Glutamatergic neuron (in vitro differentiated cells): ENCODE data around the gene PTBP3. TPM values are rescaled to one million over a fixed set of nuclear protein-coding genes. Genes with fewer than 3 reads are reported as not detected.

Experiments
- DNase-seq: peaks from one replicate; pipeline ENCODE4 v3.0.0; 2022
- H3K27ac Mint-ChIP-seq: one replicate; pipeline ENCODE4 v1.8.0; 2020; ENCODE audit warnings: mild to moderate bottlenecking, mixed read lengths, inconsistent platforms; ENCODE audit not compliant: unreplicated experiment
- H3K27me3 Mint-ChIP-seq: one replicate; pipeline ENCODE4 v1.8.0; 2020; ENCODE audit warnings: mild to moderate bottlenecking, moderate library complexity, mixed read lengths, inconsistent platforms; ENCODE audit not compliant: unreplicated experiment
- H3K36me3 Mint-ChIP-seq: one replicate; pipeline ENCODE4 v1.8.0; 2020; ENCODE audit warnings: mild to moderate bottlenecking, mixed read lengths, inconsistent platforms; ENCODE audit not compliant: unreplicated experiment
- H3K4me1 Mint-ChIP-seq: one replicate; pipeline ENCODE4 v1.8.0; 2020; ENCODE audit warnings: mild to moderate bottlenecking, low read depth, mixed read lengths, inconsistent platforms; ENCODE audit not compliant: unreplicated experiment
- H3K4me3 Mint-ChIP-seq: one replicate; pipeline ENCODE4 v1.8.0; 2020; ENCODE audit warnings: mild to moderate bottlenecking, mixed read lengths, inconsistent platforms; ENCODE audit not compliant: unreplicated experiment
- H3K9me3 Mint-ChIP-seq: one replicate; pipeline ENCODE4 v1.8.0; 2020; ENCODE audit warnings: mild to moderate bottlenecking, moderate library complexity, mixed read lengths, inconsistent platforms; ENCODE audit not compliant: unreplicated experiment
- CTCF ChIP-seq: fragments of 200-600 bp; sonication (generic); IDR thresholded peaks from one replicate; pipeline ENCODE4 v1.5.0; 2021; ENCODE audit not compliant: partially characterized antibody, unreplicated experiment
- total RNA-seq: library from RNA; stranded (reverse); fragmentation: NEBNext Ultra II Directional; extraction: Animal tissue kit (Norgen Biotek cat#: 25700); gene quantifications from one replicate; pipeline ENCODE4 v1.2.1, GENCODE V29; 2021; ENCODE audit not compliant: unreplicated experiment

Gene PTBP3
- total RNA-seq, 1 donor from 2014 or later, result 48.6 TPM

DNA sequence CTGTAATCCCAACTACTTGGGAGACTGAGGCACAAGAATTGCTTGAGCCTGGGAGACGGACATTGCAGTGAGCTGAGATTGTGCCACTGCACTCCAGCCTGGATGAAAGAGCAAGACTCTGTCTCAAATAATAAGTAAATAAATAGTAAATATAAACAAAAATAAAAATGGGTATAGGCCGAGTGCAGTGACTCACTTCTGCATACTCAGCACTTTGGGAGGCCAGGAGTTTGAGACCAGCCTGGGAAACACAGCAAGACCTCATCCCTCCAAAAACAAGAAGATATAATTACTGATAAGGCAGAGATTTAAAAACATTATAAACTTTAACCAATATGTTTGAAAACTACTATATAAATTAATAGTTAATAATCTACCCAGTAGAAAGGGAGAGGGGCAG lies 120.5 kb downstream of the PTBP3 start:
- H3K27me3 Mint-ChIP-seq, result no peaks in the 10 kb centered on the region
- H3K27ac Mint-ChIP-seq, result no peak overlapping the region
- H3K9me3 Mint-ChIP-seq, result no peaks in the 10 kb centered on the region
- no peak for TF ChIP-seq CTCF
- no peak overlapping the region for H3K4me3 Mint-ChIP-seq
- H3K4me1 Mint-ChIP-seq, result no peaks in the 10 kb centered on the region
- peaks cover 4% of the 10 kb centered on the region for H3K36me3 Mint-ChIP-seq
- DNase-seq, result no peak

DNA sequence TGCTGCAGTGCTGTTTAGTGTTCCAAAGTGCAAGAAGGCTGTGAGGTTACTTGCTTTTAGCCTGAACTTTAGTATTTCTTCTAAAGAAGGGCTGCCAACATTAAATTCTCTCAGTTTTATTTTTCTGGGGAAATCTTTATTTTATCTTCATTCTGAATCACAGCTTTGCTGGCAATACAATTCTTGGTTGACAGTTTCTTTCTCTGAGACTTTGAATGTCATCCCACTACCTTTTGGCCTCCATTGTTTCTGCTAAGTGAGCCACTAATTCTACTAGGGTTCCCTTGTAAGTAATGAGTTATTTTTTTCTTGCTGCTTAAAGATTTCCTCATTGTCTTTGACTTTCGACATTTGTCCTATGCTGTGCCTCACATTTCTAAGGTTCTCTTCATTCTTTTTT lies 126.0 kb downstream of the PTBP3 start:
- Mint-ChIP-seq H3K27ac (no peak overlapping the region), H3K9me3 (peaks cover 4% of the 10 kb centered on the region), H3K36me3 (peaks cover 9% of the 10 kb centered on the region), H3K4me3 (no peak overlapping the region), H3K4me1 (no peaks in the 10 kb centered on the region), H3K27me3 (no peaks in the 10 kb centered on the region)
- no peak for TF ChIP-seq CTCF
- DNase-seq, result no peak

DNA sequence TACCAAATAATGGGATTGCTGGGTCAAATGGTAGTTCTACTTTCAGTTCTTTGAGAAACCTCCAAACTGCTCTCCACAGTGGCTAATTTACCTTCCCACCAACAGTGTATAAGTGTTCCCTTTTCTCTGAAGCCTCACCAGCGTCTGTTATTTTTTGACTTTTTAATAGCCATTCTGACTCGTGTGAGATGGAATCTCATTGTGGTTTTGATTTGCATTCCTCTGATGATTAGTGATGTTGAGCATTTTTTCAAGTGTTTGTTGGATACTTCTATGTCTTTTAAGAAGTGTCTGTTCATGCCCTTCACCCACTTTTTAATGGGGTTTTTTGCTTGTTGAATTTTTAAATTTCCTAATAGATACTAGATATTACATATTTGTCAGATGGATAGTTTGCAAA lies 129.9 kb downstream of the PTBP3 start:
- Mint-ChIP-seq H3K9me3 (peaks cover 6% of the 10 kb centered on the region), H3K27ac (no peak overlapping the region), H3K4me1 (no peaks in the 10 kb centered on the region), H3K36me3 (peaks cover 9% of the 10 kb centered on the region), H3K27me3 (peaks cover 3% of the 10 kb centered on the region), H3K4me3 (no peak overlapping the region)
- no peak for DNase-seq
- no peak for TF ChIP-seq CTCF

DNA sequence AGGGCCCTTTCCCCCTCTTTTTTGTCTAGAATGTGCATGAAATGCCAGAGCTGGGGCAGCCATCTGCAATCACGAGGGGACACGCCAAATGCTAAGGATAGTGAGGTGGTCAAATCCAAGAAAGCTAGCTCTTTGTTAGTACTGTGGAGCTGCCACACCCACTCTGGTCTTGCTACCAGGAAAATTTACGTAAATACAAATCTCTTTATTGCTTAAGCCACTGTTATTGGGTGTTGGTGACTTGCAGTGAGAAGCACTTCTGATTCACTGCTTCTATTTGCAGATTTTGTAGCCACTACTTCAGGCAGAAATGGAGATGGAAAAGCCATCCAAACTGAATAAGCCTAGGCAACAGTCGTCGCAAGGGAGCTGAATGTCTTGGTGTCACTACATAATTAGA lies 132.7 kb downstream of the PTBP3 start:
- H3K27me3 Mint-ChIP-seq, result peaks cover 3% of the 10 kb centered on the region
- H3K9me3 Mint-ChIP-seq, result peaks cover 4% of the 10 kb centered on the region
- TF ChIP-seq CTCF, result no peak
- DNase-seq, result no peak
- H3K4me3 Mint-ChIP-seq, result no peak overlapping the region
- no peaks in the 10 kb centered on the region for H3K4me1 Mint-ChIP-seq
- H3K36me3 Mint-ChIP-seq, result no peaks in the 10 kb centered on the region
- no peak overlapping the region for H3K27ac Mint-ChIP-seq

DNA sequence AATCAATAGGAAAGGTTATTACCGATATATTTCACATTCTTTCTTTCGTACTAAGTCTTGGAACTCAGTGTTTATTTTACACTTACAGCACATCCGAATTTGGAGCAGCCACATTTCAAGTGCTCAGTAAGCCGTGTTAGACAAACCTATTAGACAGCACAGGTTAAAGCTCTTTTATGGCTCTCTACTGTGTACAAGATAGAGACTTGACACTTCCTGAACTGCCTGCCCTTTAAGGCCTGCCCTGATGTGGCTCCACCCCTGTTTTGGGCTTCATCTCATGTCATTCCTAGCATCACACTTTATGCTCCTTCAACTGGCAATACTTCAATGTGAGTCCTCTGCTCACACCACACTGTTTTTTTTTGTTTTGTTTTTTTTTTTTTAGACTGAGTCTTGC lies 134.8 kb downstream of the PTBP3 start:
- H3K36me3 Mint-ChIP-seq, result no peaks in the 10 kb centered on the region
- no peak for TF ChIP-seq CTCF
- no peak for DNase-seq
- no peak overlapping the region for H3K4me3 Mint-ChIP-seq
- H3K27ac Mint-ChIP-seq, result no peak overlapping the region
- peaks cover 2% of the 10 kb centered on the region for H3K9me3 Mint-ChIP-seq
- H3K4me1 Mint-ChIP-seq, result no peaks in the 10 kb centered on the region
- peaks cover 3% of the 10 kb centered on the region for H3K27me3 Mint-ChIP-seq
